Chondrocyte (in vitro differentiated cells): ENCODE results near the gene SLC9A3. TPM values are rescaled to one million over a fixed set of nuclear protein-coding genes. Genes with fewer than 3 reads are reported as not detected.

Source experiments
- DNase-seq: peaks from one replicate; pipeline ENCODE4 v3.0.0; 2021; ENCODE audit warnings: mixed read lengths, low spot score
- H3K27ac Mint-ChIP-seq: one replicate; pipeline ENCODE4 v1.8.0; 2021; ENCODE audit warnings: mild to moderate bottlenecking, moderate library complexity, mixed read lengths; ENCODE audit not compliant: unreplicated experiment
- H3K27me3 Mint-ChIP-seq: 2 replicates; pipeline ENCODE4 v1.8.0; 2021; ENCODE audit warnings: low read depth, mixed read lengths
- H3K36me3 Mint-ChIP-seq: 2 replicates; pipeline ENCODE4 v1.8.0; 2021; ENCODE audit warnings: low read depth, mixed read lengths
- H3K4me1 Mint-ChIP-seq: 2 replicates; pipeline ENCODE4 v1.8.0; 2021; ENCODE audit warnings: low read depth, mild to moderate bottlenecking, mixed read lengths
- H3K4me3 Mint-ChIP-seq: one replicate; pipeline ENCODE4 v1.8.0; 2021; ENCODE audit warnings: mild to moderate bottlenecking, moderate library complexity, mixed read lengths; ENCODE audit not compliant: unreplicated experiment
- H3K9me3 Mint-ChIP-seq: 2 replicates; pipeline ENCODE4 v1.8.0; 2021; ENCODE audit warnings: low read depth, mixed read lengths
- CTCF ChIP-seq: fragments of 200-600 bp; sonication (generic); IDR thresholded peaks from 2 replicates; pipeline ENCODE4 v1.5.0; 2021; ENCODE audit warnings: antibody characterized with exemption, mild to moderate bottlenecking, moderate library complexity
- total RNA-seq: library from RNA; stranded (reverse); gene quantifications from 3 replicates; pipeline ENCODE4 v1.2.1, GENCODE V29; 2021

Gene SLC9A3
- total RNA-seq, 1 donor from 2014 or later, result 0.95 TPM

DNA sequence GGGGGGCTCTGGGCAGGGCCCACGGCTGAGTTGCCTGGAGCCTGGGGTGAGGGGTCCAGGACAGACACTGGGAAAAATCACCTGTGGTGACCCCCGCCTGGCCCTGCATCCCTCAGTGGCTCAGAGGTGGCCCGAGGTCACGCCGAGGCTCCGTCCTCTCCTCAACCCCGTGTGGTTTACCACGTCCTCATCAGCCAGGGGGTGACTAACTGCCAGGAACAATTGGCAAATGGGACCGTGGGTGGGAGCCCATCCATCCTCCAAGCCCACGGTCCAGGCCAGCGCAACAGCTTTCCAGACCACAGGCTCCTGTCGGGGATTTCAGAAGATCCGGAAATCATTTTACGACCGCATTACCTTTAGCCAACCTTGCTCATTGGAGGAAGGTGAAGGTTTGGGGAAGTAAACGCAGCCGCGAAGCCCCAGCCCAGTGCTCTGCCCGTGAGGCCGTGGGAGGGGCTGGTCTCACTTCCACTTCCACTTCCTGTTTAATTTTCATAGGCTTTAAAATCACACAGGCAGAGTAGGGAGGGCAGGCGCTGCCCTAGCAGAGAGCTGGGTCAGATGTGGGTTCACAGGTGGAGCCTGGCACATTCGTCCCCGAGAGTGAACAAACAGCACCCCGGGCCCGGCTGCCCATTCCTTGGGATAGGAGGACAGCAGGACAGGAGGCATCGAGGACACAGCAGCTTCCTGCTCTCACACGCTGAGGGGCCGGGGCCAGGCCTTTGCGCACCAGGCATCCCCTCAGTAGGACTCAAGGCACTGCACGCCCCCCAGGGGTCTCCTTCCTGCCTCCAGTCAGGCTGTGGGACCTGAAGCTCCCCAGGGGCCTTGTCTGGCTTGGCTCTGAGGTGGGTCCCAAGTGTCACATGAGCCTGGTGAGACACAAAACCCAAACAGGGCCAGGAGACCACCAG is 19.8 kb upstream of the SLC9A3 start:
- Mint-ChIP-seq H3K4me1 (peaks cover 4% of the 10 kb centered on the region), H3K36me3 (peaks cover 2% of the 10 kb centered on the region), H3K27ac (no peak overlapping the region), H3K9me3 (no peaks in the 10 kb centered on the region), H3K4me3 (no peak overlapping the region), H3K27me3 (peaks cover 13% of the 10 kb centered on the region)
- no peak for TF ChIP-seq CTCF
- DNase-seq, result peak; percentile 88

- Mint-ChIP-seq H3K27me3 (peaks cover 16% of the 10 kb centered on the region), H3K27ac (no peak overlapping the region), H3K36me3 (peaks cover 2% of the 10 kb centered on the region), H3K9me3 (no peaks in the 10 kb centered on the region), H3K4me3 (no peak overlapping the region), H3K4me1 (peaks cover 4% of the 10 kb centered on the region)
- TF ChIP-seq CTCF, result no peak
- DNase-seq, result no peak
Observed at GRCh38 chr5:543351-543750, 19.1 kb upstream of the SLC9A3 start.

- no peak overlapping the region for H3K27ac Mint-ChIP-seq
- H3K4me1 Mint-ChIP-seq, result no peaks in the 10 kb centered on the region
- peaks cover 10% of the 10 kb centered on the region for H3K27me3 Mint-ChIP-seq
- no peaks in the 10 kb centered on the region for H3K9me3 Mint-ChIP-seq
- no peak overlapping the region for H3K4me3 Mint-ChIP-seq
- peak; percentile 90 for DNase-seq
- no peak for TF ChIP-seq CTCF
- H3K36me3 Mint-ChIP-seq, result peaks cover 2% of the 10 kb centered on the region
Observed at GRCh38 chr5:542319-543311, 18.4 kb upstream of the SLC9A3 start.

- no peak for TF ChIP-seq CTCF
- H3K27ac Mint-ChIP-seq, result no peak overlapping the region
- no peaks in the 10 kb centered on the region for H3K4me1 Mint-ChIP-seq
- H3K27me3 Mint-ChIP-seq, result peaks cover 12% of the 10 kb centered on the region
- peaks cover 2% of the 10 kb centered on the region for H3K36me3 Mint-ChIP-seq
- H3K4me3 Mint-ChIP-seq, result no peak overlapping the region
- H3K9me3 Mint-ChIP-seq, result no peaks in the 10 kb centered on the region
- peak; percentile 77 for DNase-seq
Observed at GRCh38 chr5:541539-542318, 17.5 kb upstream of the SLC9A3 start.
